ENCODE results near the gene DEPDC4. TPM values are rescaled to one million over a fixed set of nuclear protein-coding genes. Genes with fewer than 3 reads are reported as not detected.
A peak's percentile ranks its signal among the peaks of the same experiment; 100 is the strongest.

Gene DEPDC4
- total and polyA plus RNA-seq, 2 of the 13 experiments (the other 11 are each of a cell fraction or from before 2014, with no cell fraction given): 2.2 to 5.7 TPM

- TF ChIP-seq U2AF2 (IDR thresholded peaks at IDR 0.05; ENCODE audit: low read depth, low read length) (no peak), ZNF562 (CRISPR knock-in tag; IDR thresholded peaks at IDR 0.05; ENCODE audit: borderline replicate concordance) (no peak), ZSCAN22 (CRISPR knock-in tag; IDR thresholded peaks at IDR 0.05) (no peak), DMAP1 (CRISPR knock-in tag; IDR thresholded peaks at IDR 0.05) (0 out of 2 replicates have a peak, but pooled peaks have one; percentile 31), SKIL (CRISPR knock-in tag; IDR thresholded peaks at IDR 0.05; ENCODE audit: borderline replicate concordance) (peak; percentile 47; the same call in 1 of the 2 replicates), MNT (IDR thresholded peaks at IDR 0.05) (no peak), ZNF75D (CRISPR knock-in tag; IDR thresholded peaks at IDR 0.05; ENCODE audit: borderline replicate concordance) (no peak), FOXK2 (IDR thresholded peaks at IDR 0.05) (no peak), ZUFSP (CRISPR knock-in tag; IDR thresholded peaks at IDR 0.05; ENCODE audit: borderline replicate concordance) (no peak), CCDC6 (CRISPR knock-in tag; IDR thresholded peaks at IDR 0.05) (peak; percentile 83; the same call in 1 of the 2 replicates), SP5 (CRISPR knock-in tag; IDR thresholded peaks at IDR 0.05; ENCODE audit: borderline replicate concordance, low read depth) (peak; percentile 27; the same call in 1 of the 2 replicates), JDP2 (CRISPR knock-in tag; IDR thresholded peaks at IDR 0.05; ENCODE audit: borderline replicate concordance) (no peak), KDM5A (IDR thresholded peaks at IDR 0.05; ENCODE audit: borderline replicate concordance, low read length) (peak; percentile 80; the same call in 1 of the 2 replicates), ZSCAN30 (CRISPR knock-in tag; IDR thresholded peaks at IDR 0.05) (no peak), HDAC2 (CRISPR knock-in tag; IDR thresholded peaks at IDR 0.05) (no peak), ZNF569 (CRISPR knock-in tag; IDR thresholded peaks at IDR 0.05; ENCODE audit: borderline replicate concordance) (no peak), MTF1 (CRISPR knock-in tag; IDR thresholded peaks at IDR 0.05) (no peak), ZNF274 (CRISPR knock-in tag; IDR thresholded peaks at IDR 0.05) (no peak)
Measured at GRCh38 chr12:100266835-100267602, at the start of gene DEPDC4, which contains the start of gene SCYL2 (continued).
